DOHH2 (cell line): ENCODE data around the gene CASZ1.

Experiments used
- H3F3A ChIP-seq: fragments of 200-600 bp; sonication (generic), shearing (Covaris generic); 2 replicates; pipeline ENCODE4 v1.6.0; 2016; ENCODE audit warnings: antibody characterized with exemption, mild to moderate bottlenecking; ENCODE audit not compliant: control insufficient read depth, insufficient read depth
- H3K27ac ChIP-seq: fragments of 200-600 bp; sonication (generic); 2 replicates; pipeline ENCODE4 v1.5.1; 2014; ENCODE audit warnings: low read depth, mild to moderate bottlenecking, low read length, moderate library complexity
- H3K27me3 ChIP-seq: fragments of 200-600 bp; sonication (generic); 2 replicates; pipeline ENCODE4 v1.6.1; 2014; ENCODE audit warnings: mild to moderate bottlenecking, low read length, mixed read lengths; ENCODE audit not compliant: control insufficient read depth
- H3K36me3 ChIP-seq: fragments of 200-600 bp; sonication (generic); 2 replicates; pipeline ENCODE4 v1.6.1; 2014; ENCODE audit warnings: mild to moderate bottlenecking, low read length, moderate library complexity, mixed read lengths; ENCODE audit not compliant: control insufficient read depth
- H3K4me1 ChIP-seq: fragments of 200-600 bp; sonication (generic); 2 replicates; pipeline ENCODE4 v1.6.1; 2014; ENCODE audit warnings: mild to moderate bottlenecking, low read length, mixed read lengths; ENCODE audit not compliant: control insufficient read depth
- H3K4me2 ChIP-seq: fragments of 200-600 bp; sonication (generic); 2 replicates; pipeline ENCODE4 v1.6.0; 2014; ENCODE audit warnings: mild to moderate bottlenecking, low read length, moderate library complexity
- H3K4me3 ChIP-seq: fragments of 200-600 bp; sonication (generic); 2 replicates; pipeline ENCODE4 v1.5.1; 2014; ENCODE audit warnings: mild to moderate bottlenecking, low read length, mixed read lengths
- H3K79me2 ChIP-seq: fragments of 200-600 bp; sonication (generic); 2 replicates; pipeline ENCODE4 v1.6.1; 2014; ENCODE audit warnings: mild to moderate bottlenecking, low read length, mixed read lengths; ENCODE audit not compliant: control insufficient read depth
- H3K9me2 ChIP-seq: fragments of 200-600 bp; sonication (generic); replicated peaks from 2 replicates; pipeline ENCODE4 v1.6.1; 2014; ENCODE audit warnings: mild to moderate bottlenecking, low read length, mixed read lengths; ENCODE audit not compliant: control insufficient read depth
- H3K9me3 ChIP-seq: fragments of 200-600 bp; sonication (generic); 2 replicates; pipeline ENCODE4 v1.6.1; 2014; ENCODE audit warnings: antibody characterized with exemption, low read length, mixed read lengths; ENCODE audit not compliant: control insufficient read depth, insufficient read depth
- H4K20me1 ChIP-seq: fragments of 200-600 bp; sonication (generic); 2 replicates; pipeline ENCODE4 v1.6.0; 2014; ENCODE audit warnings: low read depth, mild to moderate bottlenecking, antibody characterized with exemption, low read length, moderate library complexity; ENCODE audit not compliant: control insufficient read depth, insufficient read depth
- EZH2phosphoT487 ChIP-seq: fragments of 200-600 bp; sonication (generic); IDR thresholded peaks from 2 replicates; pipeline ENCODE4 v1.6.1; 2017; ENCODE audit warnings: borderline replicate concordance, mild to moderate bottlenecking, antibody characterized with exemption, low read length, moderate library complexity, mixed read lengths
- TF ChIP-seq, protein P1 (sequence below): fragments of 200-600 bp; sonication (generic); IDR thresholded peaks from one replicate; pipeline ENCODE4 v1.5.1; 2014; ENCODE audit warnings: antibody characterized with exemption, mild to moderate bottlenecking, low read depth, low read length; ENCODE audit not compliant: poor library complexity, severe bottlenecking

The CASZ1 gene

DNA sequence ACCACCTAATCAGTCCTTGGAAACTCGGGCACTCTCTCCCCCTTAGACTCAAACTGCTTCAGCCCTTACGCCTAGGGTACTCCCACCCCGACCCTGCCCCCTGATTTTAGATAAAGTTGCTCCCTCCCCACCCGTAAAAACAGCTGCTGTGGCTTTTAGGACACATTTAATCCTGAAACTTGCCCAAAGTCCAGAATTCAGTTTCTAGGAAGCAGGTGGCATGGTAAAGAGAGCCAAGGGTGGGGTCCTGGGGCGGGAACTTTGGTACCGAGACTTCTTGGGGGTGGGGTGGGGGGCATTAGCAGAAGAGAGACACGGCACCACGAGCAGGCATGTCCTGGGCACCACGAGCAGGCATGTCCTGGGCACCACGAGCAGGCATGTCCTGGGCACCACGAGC is 52.4 kb downstream of the CASZ1 start:
- Histone ChIP-seq H3K27ac (no peak overlapping the region), H3K27me3 (no peaks in the 10 kb centered on the region), H3K79me2 (no peaks in the 10 kb centered on the region), H3K9me2 (no peaks in the 10 kb centered on the region), H3K4me3 (no peak overlapping the region), H3F3A (no peaks in the 10 kb centered on the region), H3K36me3 (no peaks in the 10 kb centered on the region), H3K4me1 (no peaks in the 10 kb centered on the region), H3K9me3 (no peaks in the 10 kb centered on the region), H4K20me1 (no peaks in the 10 kb centered on the region), H3K4me2 (no peak overlapping the region)
- TF ChIP-seq, protein P1, sequence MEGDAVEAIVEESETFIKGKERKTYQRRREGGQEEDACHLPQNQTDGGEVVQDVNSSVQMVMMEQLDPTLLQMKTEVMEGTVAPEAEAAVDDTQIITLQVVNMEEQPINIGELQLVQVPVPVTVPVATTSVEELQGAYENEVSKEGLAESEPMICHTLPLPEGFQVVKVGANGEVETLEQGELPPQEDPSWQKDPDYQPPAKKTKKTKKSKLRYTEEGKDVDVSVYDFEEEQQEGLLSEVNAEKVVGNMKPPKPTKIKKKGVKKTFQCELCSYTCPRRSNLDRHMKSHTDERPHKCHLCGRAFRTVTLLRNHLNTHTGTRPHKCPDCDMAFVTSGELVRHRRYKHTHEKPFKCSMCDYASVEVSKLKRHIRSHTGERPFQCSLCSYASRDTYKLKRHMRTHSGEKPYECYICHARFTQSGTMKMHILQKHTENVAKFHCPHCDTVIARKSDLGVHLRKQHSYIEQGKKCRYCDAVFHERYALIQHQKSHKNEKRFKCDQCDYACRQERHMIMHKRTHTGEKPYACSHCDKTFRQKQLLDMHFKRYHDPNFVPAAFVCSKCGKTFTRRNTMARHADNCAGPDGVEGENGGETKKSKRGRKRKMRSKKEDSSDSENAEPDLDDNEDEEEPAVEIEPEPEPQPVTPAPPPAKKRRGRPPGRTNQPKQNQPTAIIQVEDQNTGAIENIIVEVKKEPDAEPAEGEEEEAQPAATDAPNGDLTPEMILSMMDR, result no peak
- TF ChIP-seq EZH2phosphoT487, result no peak

DNA sequence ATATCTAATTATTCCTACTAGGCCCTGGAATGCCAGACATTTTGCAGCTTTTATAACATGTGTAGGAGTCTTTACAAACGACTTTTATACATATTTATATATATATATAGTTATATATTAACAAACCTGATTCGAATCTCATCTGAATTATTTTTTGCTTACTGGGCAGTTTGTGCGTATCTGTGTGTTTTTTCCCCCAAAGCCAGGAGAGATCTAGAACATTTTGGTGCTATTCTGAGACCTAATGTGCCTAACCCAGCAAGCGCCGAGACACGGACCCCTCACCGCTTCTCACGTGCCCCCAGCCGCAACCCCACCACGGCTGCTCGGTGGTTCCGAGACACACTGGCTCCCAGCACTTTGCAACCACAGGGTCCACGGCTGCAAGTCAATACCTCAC is 54.8 kb downstream of the CASZ1 start:
- Histone ChIP-seq H3K27me3 (no peaks in the 10 kb centered on the region), H3K9me3 (no peaks in the 10 kb centered on the region), H3K79me2 (no peaks in the 10 kb centered on the region), H3F3A (no peaks in the 10 kb centered on the region), H3K9me2 (no peaks in the 10 kb centered on the region), H3K4me1 (no peaks in the 10 kb centered on the region), H3K4me2 (no peak overlapping the region), H3K27ac (no peak overlapping the region), H3K4me3 (no peak overlapping the region), H4K20me1 (no peaks in the 10 kb centered on the region), H3K36me3 (no peaks in the 10 kb centered on the region)
- TF ChIP-seq, protein P1, result no peak
- TF ChIP-seq EZH2phosphoT487, result no peak

DNA sequence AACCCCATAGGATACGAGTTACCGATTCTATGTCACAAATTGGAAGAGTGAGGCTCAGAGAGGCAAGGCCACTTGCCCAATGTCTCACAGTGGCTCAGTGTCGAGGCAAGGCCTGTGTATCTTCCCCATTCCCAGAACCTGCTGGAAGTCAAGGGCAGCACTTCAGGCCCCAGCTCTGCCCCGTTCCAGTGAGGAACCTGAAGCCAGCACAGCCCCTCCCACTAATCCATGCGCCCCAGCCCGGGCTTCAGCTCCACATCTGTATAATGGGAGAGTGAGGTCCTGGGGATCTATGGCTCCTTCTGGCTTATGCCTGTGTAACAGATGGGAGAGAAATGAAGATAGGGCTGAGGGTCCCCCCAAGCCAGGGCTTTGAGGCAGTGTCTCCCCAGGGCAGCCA is 56.3 kb downstream of the CASZ1 start:
- Histone ChIP-seq H3F3A (no peaks in the 10 kb centered on the region), H4K20me1 (no peaks in the 10 kb centered on the region), H3K4me1 (no peaks in the 10 kb centered on the region), H3K36me3 (no peaks in the 10 kb centered on the region), H3K9me3 (no peaks in the 10 kb centered on the region), H3K9me2 (no peaks in the 10 kb centered on the region), H3K27me3 (no peaks in the 10 kb centered on the region), H3K79me2 (no peaks in the 10 kb centered on the region), H3K4me3 (no peak overlapping the region), H3K27ac (no peak overlapping the region), H3K4me2 (no peak overlapping the region)
- no peak for TF ChIP-seq EZH2phosphoT487
- TF ChIP-seq, protein P1, result no peak

DNA sequence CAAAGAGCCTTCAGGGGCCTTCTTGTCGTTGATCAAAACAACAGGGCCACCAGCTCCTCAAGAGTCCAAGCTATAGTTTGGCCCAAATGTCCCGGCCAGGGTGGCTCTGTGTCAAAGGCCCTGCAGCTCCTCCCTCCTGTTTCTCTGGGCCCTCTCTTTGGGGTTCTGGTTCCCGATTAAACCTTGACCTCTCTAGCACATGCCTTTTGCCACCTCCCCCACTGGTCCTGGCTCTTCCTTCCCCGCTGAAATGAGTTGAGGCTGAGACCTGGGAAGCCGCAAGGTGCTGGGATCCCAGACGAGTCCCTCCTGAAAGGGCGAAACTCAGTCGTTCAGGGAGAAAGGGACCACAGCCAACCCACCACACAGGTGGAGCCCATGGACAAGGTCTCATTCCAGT is 56.9 kb downstream of the CASZ1 start:
- TF ChIP-seq, protein P1, result no peak
- TF ChIP-seq EZH2phosphoT487, result no peak
- H3K4me3 ChIP-seq, result no peak overlapping the region
- H3K36me3 ChIP-seq, result no peaks in the 10 kb centered on the region
- H3K4me1 ChIP-seq, result no peaks in the 10 kb centered on the region
- no peak overlapping the region for H3K27ac ChIP-seq
- no peaks in the 10 kb centered on the region for H3F3A ChIP-seq
- H3K4me2 ChIP-seq, result no peak overlapping the region
- H3K27me3 ChIP-seq, result no peaks in the 10 kb centered on the region
- H3K9me3 ChIP-seq, result no peaks in the 10 kb centered on the region
- no peaks in the 10 kb centered on the region for H4K20me1 ChIP-seq
- H3K9me2 ChIP-seq, result no peaks in the 10 kb centered on the region
- H3K79me2 ChIP-seq, result no peaks in the 10 kb centered on the region
